HepG2 (cell line): Measurements from ENCODE around the gene DHX30. TPM values are rescaled to one million over a fixed set of nuclear protein-coding genes. Genes with fewer than 3 reads are reported as not detected.

Experiments used
- ARID5B ChIP-seq: IDR thresholded peaks from 2 replicates; pipeline ENCODE4 v1.4.0; 2020; ENCODE audit warnings: mild to moderate bottlenecking, missing genetic modification reagents
- ERF ChIP-seq: IDR thresholded peaks from 2 replicates; pipeline ENCODE4 v1.6.1; 2018; ENCODE audit warnings: missing biosample characterization, missing genetic modification reagents
- FOXK1 ChIP-seq: sonication (generic); formaldehyde crosslinking; IDR thresholded peaks from 2 replicates; pipeline ENCODE4 v1.4.0; 2020; ENCODE audit warnings: low read depth, missing genetic modification reagents, borderline replicate concordance
- GFI1 ChIP-seq: sonication (generic); formaldehyde crosslinking; IDR thresholded peaks from 2 replicates; pipeline ENCODE4 v1.5.0; 2020; ENCODE audit warnings: missing genetic modification reagents, mild to moderate bottlenecking, borderline replicate concordance
- HDAC2 ChIP-seq: sonication (generic); formaldehyde crosslinking; IDR thresholded peaks from 2 replicates; pipeline ENCODE4 v1.4.0; 2020; ENCODE audit warnings: missing genetic modification reagents
- HMGXB4 ChIP-seq, 2 experiments: sonication (generic) in 1 of 2; formaldehyde crosslinking in 1 of 2; IDR thresholded peaks; 2 replicates each; pipeline versions ENCODE4 v1.4.0 to v1.6.1; 2018 to 2020; ENCODE audit warnings: missing genetic modification reagents in 2 of 2, borderline replicate concordance in 1 of 2, low read depth in 1 of 2, mild to moderate bottlenecking in 1 of 2, missing biosample characterization in 1 of 2
- IRX3 ChIP-seq: sonication (generic); formaldehyde crosslinking; IDR thresholded peaks from 2 replicates; pipeline ENCODE4 v1.8.1; 2023; ENCODE audit warnings: mild to moderate bottlenecking, low read depth, missing genetic modification reagents, borderline replicate concordance
- MED13 ChIP-seq: sonication (generic); formaldehyde crosslinking; IDR thresholded peaks from 2 replicates; pipeline ENCODE4 v1.5.0; 2020; ENCODE audit warnings: missing genetic modification reagents
- MYC ChIP-seq: sonication (generic); formaldehyde crosslinking; IDR thresholded peaks from 2 replicates; pipeline ENCODE4 v1.9.0; 2021; ENCODE audit warnings: missing genetic modification reagents, borderline replicate concordance
- RFXAP ChIP-seq: sonication (generic); formaldehyde crosslinking; IDR thresholded peaks from 2 replicates; pipeline ENCODE4 v1.4.0; 2020; ENCODE audit warnings: missing genetic modification reagents, borderline replicate concordance
- SALL2 ChIP-seq: sonication (generic); formaldehyde crosslinking; IDR thresholded peaks from 2 replicates; pipeline ENCODE4 v1.8.1; 2023; ENCODE audit warnings: mild to moderate bottlenecking, missing genetic modification reagents, inconsistent platforms
- SIN3A ChIP-seq: IDR thresholded peaks from 2 replicates; pipeline ENCODE4 v1.6.1; 2011; ENCODE audit warnings: low read depth, mild to moderate bottlenecking, control low read depth, low read length, borderline replicate concordance
- SIX4 ChIP-seq: sonication (generic); formaldehyde crosslinking; IDR thresholded peaks from 2 replicates; pipeline ENCODE4 v1.4.0; 2020; ENCODE audit warnings: missing genetic modification reagents
- TOE1 ChIP-seq: sonication (generic); formaldehyde crosslinking; IDR thresholded peaks from 2 replicates; pipeline ENCODE4 v1.4.0; 2020; ENCODE audit warnings: mild to moderate bottlenecking, missing genetic modification reagents
- ZBTB21 ChIP-seq: sonication (generic); formaldehyde crosslinking; IDR thresholded peaks from 2 replicates; pipeline ENCODE4 v1.4.0; 2020; ENCODE audit warnings: missing genetic modification reagents
- ZMAT3 ChIP-seq: sonication (generic); formaldehyde crosslinking; conservative IDR thresholded peaks from 2 replicates; pipeline ENCODE4 v1.7.0; 2021; ENCODE audit warnings: missing genetic modification reagents
- ZNF546 ChIP-seq: sonication (generic); formaldehyde crosslinking; conservative IDR thresholded peaks from 2 replicates; pipeline ENCODE4 v1.8.1; 2023; ENCODE audit warnings: mild to moderate bottlenecking, missing genetic modification reagents
- ZNF558 ChIP-seq: sonication (generic); formaldehyde crosslinking; IDR thresholded peaks from 2 replicates; pipeline ENCODE4 v1.9.0; 2022; ENCODE audit warnings: mild to moderate bottlenecking, missing genetic modification reagents, borderline replicate concordance
- polyA plus RNA-seq, 8 experiments: library from polyadenylated mRNA; depleted of rRNA in 3 of 8; stranded (reverse) in 7 of 8; unstranded in 1 of 8; fragments of >200 nt; fragmentation: Illumina TruSeq in 4 of 8; extraction: Trizol in 4 of 8; gene quantifications; 2 replicates each; pipeline versions ENCODE4 v1.2.1 to v1.2.3, GENCODE V29; 2011 to 2016; ENCODE audit warnings: low read depth in 4 of 8, missing spikeins in 1 of 8, mixed read lengths in 1 of 8; ENCODE audit not compliant: insufficient read depth in 1 of 8
- total RNA-seq, 5 experiments: library from RNA; depleted of rRNA; stranded (reverse); fragments of >200 nt; fragmentation: Illumina TruSeq; extraction: Trizol; gene quantifications; 2 replicates each; pipeline ENCODE4 v1.2.3, GENCODE V29; 2016; ENCODE audit warnings: low read depth in 1 of 5
- TF ChIP-seq, protein P1 (sequence below): IDR thresholded peaks from 2 replicates; pipeline ENCODE4 v1.6.1; 2016; ENCODE audit warnings: mild to moderate bottlenecking, missing biosample characterization, missing genetic modification reagents
- TF ChIP-seq, protein P2 (sequence below): sonication (generic); formaldehyde crosslinking; IDR thresholded peaks from 2 replicates; pipeline ENCODE4 v1.4.0; 2020; ENCODE audit warnings: mild to moderate bottlenecking, missing genetic modification reagents

DHX30 gene
- total and polyA plus RNA-seq, 2 of the 13 experiments (the other 11 are each of a cell fraction or from before 2014, with no cell fraction given) = 30.6 to 59.4 TPM

DNA sequence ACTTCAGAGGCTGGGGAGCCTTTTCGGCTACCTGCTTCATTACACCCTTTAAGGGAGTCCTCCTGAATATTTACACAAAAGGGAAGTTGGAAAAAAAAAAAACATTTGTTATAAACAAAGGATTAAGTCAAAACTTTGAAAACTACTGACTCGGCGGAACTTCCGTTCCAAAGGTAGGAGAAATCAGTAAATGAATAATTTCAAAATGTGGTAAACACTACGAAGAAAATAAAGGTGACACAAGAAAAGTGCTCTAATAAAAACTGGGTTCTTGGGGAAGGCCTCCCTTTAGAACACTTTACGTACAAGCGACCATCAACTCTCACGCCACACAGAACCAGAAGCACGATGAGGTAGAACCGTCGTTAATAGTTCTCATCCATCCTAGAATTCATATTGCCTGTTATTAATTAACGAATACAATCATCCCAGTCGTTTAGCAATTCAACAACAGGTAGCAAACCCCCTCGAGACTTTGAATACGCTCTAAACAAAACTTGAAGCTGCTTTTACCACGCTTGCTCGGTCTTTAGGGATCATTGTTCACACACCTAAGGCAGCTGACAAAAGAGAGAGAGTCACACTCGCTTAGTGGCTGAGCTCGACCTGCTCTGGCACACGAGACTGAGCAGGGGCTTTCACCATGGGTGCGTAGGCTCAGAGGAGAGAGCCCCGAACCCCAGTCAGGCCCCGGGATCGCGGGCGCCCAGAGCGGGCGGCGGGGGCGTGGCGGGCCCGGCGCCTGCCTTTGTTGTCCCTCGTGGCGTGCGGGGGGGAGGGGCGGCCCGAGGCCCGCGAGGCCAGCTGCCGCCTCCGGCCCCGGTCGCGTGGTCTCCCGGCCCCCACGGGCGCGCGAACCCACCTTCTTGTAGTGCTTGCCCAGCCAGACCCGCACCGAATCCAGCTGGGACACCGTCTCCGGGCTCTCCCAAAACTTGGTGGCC is 21.9 kb upstream of the DHX30 start (continued):
- TF ChIP-seq ZNF546 = 0 out of 2 replicates have a peak, but pooled peaks have one; percentile 38
- TF ChIP-seq, protein P1, sequence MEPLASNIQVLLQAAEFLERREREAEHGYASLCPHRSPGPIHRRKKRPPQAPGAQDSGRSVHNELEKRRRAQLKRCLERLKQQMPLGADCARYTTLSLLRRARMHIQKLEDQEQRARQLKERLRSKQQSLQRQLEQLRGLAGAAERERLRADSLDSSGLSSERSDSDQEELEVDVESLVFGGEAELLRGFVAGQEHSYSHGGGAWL (CRISPR knock-in tag) = 0 out of 2 replicates have a peak, but pooled peaks have one; percentile 12
- TF ChIP-seq MED13 (CRISPR knock-in tag) = no peak
- TF ChIP-seq HMGXB4 (CRISPR knock-in tag; IDR thresholded peaks at IDR 0.05; ENCODE audit: borderline replicate concordance in 1 of 2, low read depth in 1 of 2) = peak in 1 of 2 experiments; percentile 14; a peak in 1 of 4 replicates
- TF ChIP-seq RFXAP (CRISPR knock-in tag) = 0 out of 2 replicates have a peak, but pooled peaks have one; percentile 16
- 0 out of 2 replicates have a peak, but pooled peaks have one; percentile 39 for TF ChIP-seq SIX4 (CRISPR knock-in tag)
- TF ChIP-seq MYC = peak; percentile 79
- TF ChIP-seq ZNF558 = no peak
- TF ChIP-seq FOXK1 (CRISPR knock-in tag) = peak; percentile 6; the same call in 1 of the 2 replicates
- no peak for TF ChIP-seq ERF
- peak; percentile 79; the same call in 1 of the 2 replicates for TF ChIP-seq SIN3A
- no peak for TF ChIP-seq TOE1 (CRISPR knock-in tag)
- TF ChIP-seq SALL2 (CRISPR knock-in tag) = no peak
- TF ChIP-seq HDAC2 (CRISPR knock-in tag) = 0 out of 2 replicates have a peak, but pooled peaks have one; percentile 14
- 0 out of 2 replicates have a peak, but pooled peaks have one; percentile 58 for TF ChIP-seq ZMAT3 (CRISPR knock-in tag)
- 0 out of 2 replicates have a peak, but pooled peaks have one; percentile 7 for TF ChIP-seq ARID5B (CRISPR knock-in tag)
- TF ChIP-seq IRX3 (CRISPR knock-in tag) = peak; percentile 47; the same call in 1 of the 2 replicates
- TF ChIP-seq GFI1 (CRISPR knock-in tag) = no peak
- TF ChIP-seq ZBTB21 (CRISPR knock-in tag) = no peak
- TF ChIP-seq, protein P2, sequence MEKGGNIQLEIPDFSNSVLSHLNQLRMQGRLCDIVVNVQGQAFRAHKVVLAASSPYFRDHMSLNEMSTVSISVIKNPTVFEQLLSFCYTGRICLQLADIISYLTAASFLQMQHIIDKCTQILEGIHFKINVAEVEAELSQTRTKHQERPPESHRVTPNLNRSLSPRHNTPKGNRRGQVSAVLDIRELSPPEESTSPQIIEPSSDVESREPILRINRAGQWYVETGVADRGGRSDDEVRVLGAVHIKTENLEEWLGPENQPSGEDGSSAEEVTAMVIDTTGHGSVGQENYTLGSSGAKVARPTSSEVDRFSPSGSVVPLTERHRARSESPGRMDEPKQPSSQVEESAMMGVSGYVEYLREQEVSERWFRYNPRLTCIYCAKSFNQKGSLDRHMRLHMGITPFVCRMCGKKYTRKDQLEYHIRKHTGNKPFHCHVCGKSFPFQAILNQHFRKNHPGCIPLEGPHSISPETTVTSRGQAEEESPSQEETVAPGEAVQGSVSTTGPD (CRISPR knock-in tag) = no peak
